Mucosa of descending colon (tissue), 3 donors: Measurements from ENCODE around the gene NIT1. TPM values are rescaled to one million over a fixed set of nuclear protein-coding genes. Genes with fewer than 3 reads are reported as not detected.

Experiments used
- ATAC-seq: fragments of 200-7000 bp; cut with Tn5 transposase; one replicate; pipeline ENCODE4 v1.9.1; 2020; ENCODE audit warnings: mild to moderate bottlenecking, moderate library complexity
- DNase-seq, 3 donors: peaks; one replicate each; pipeline ENCODE4 v3.0.0-alpha.2; 2020
- H3K36me3 ChIP-seq: fragments of 200-600 bp; one replicate; pipeline ENCODE4 v1.8.0; 2021; ENCODE audit warnings: low read depth, mild to moderate bottlenecking
- H3K4me1 ChIP-seq: fragments of 200-600 bp; one replicate; pipeline ENCODE4 v1.8.0; 2021; ENCODE audit warnings: low read depth, mild to moderate bottlenecking
- H3K4me3 ChIP-seq: fragments of 200-600 bp; one replicate; pipeline ENCODE4 v1.8.0; 2021; ENCODE audit warnings: mild to moderate bottlenecking
- H3K9me3 ChIP-seq: fragments of 200-600 bp; one replicate; pipeline ENCODE4 v1.8.0; 2021; ENCODE audit warnings: mild to moderate bottlenecking
- CTCF ChIP-seq: fragments of 200-600 bp; IDR thresholded peaks from one replicate; pipeline ENCODE4 v1.8.0; 2022; ENCODE audit warnings: antibody characterized with exemption, mild to moderate bottlenecking
- intact Hi-C, 2 donors: fragments of 100-400 bp; cut with DNase I in 1 of 2; cut with micrococcal nuclease in 1 of 2; formaldehyde crosslinking; loops; one replicate each; pipeline versions ENCODE4 v1.11.0 to v1.11.1; 2022; cut with DNase I, micrococcal nuclease
- total RNA-seq, 3 donors: library from RNA; stranded (reverse); fragmentation: NEBNext Ultra II Directional in 2 of 3; extraction: Animal tissue kit (Norgen Biotek cat#: 25700) in 2 of 3; gene quantifications; one replicate each; pipeline versions ENCODE4 v1.2.1 to v1.2.4, GENCODE V29; 2021 to 2023
- donor health status: DM: no; HTN: no; CAD: no; lungs with moderate emphysema.
- donor health status: DM: no; HTN: no; CAD: no.
- donor health status: DM: no; HTN: yes; CAD: no.

Gene NIT1
- total RNA-seq, 3 donors from 2014 or later, result 56.7 to 79.7 (median 62.8) TPM

- ATAC-seq, result no peak
- intact Hi-C loops, result loop anchor here (5.0 to 10.0 kb wide), 3 partner anchors 49 to 101 kb away; partner anchors contain the start of gene USF1 (in 1 of the 2)
Observed at GRCh38 chr1:161096015-161096414, 21.9 kb upstream of the NIT1 start.

GRCh38 chr1:161096530-161096929, 21.4 kb upstream of the NIT1 start:
- Histone ChIP-seq H3K36me3 (no peaks in the 10 kb centered on the region), H3K4me1 (no peaks in the 10 kb centered on the region), H3K4me3 (no peak overlapping the region), H3K9me3 (no peaks in the 10 kb centered on the region)
- DNase-seq, result no peak
- intact Hi-C loops, result loop anchor here (5.0 to 10.0 kb wide), 3 partner anchors 49 to 102 kb away; partner anchors contain the start of gene USF1 (in 1 of the 2)
- no peak for ATAC-seq
- no peak for TF ChIP-seq CTCF

More at GRCh38 chr1:161096015-161096414, 21.9 kb upstream of the NIT1 start:
- Histone ChIP-seq H3K36me3 (no peaks in the 10 kb centered on the region), H3K9me3 (no peaks in the 10 kb centered on the region), H3K4me1 (no peaks in the 10 kb centered on the region), H3K4me3 (no peak overlapping the region)
- DNase-seq, result no peak
- TF ChIP-seq CTCF, result no peak

GRCh38 chr1:161098210-161099068, 19.5 kb upstream of the NIT1 start, which contains the start of gene KLHDC9:
TSS of gene KLHDC9 (plus strand) at chr1:161098361. CDS start at chr1:161098536, 175 bp downstream.
- H3K9me3 ChIP-seq, result no peaks in the 10 kb centered on the region
- intact Hi-C loops, result loop anchor here (5.0 to 10.0 kb wide), 3 partner anchors 51 to 104 kb away; partner anchors contain the start of gene USF1 (in 1 of the 2)
- ATAC-seq (peak; percentile 95), DNase-seq (peak; percentile 90 to 93 (median 93))
- TF ChIP-seq CTCF, result peak; percentile 8
- H3K4me3 ChIP-seq, result peak within 1 kb of the TSS; percentile 50
- no peaks in the 10 kb centered on the region for H3K4me1 ChIP-seq
- H3K36me3 ChIP-seq, result no peaks in the 10 kb centered on the region

GRCh38 chr1:161099090-161099802, 18.7 kb upstream of the NIT1 start:
- intact Hi-C loops, result loop anchor here (5.0 to 10.0 kb wide), 3 partner anchors 52 to 104 kb away; partner anchors contain the start of gene USF1 (in 1 of the 2)
- H3K9me3 ChIP-seq, result no peaks in the 10 kb centered on the region
- DNase-seq (no peak), ATAC-seq (no peak)
- H3K4me1 ChIP-seq, result no peaks in the 10 kb centered on the region
- H3K4me3 ChIP-seq, result no peak overlapping the region
- no peaks in the 10 kb centered on the region for H3K36me3 ChIP-seq
- no peak for TF ChIP-seq CTCF

GRCh38 chr1:161100556-161100955, 17.3 kb upstream of the NIT1 start:
- no peak for TF ChIP-seq CTCF
- no peaks in the 10 kb centered on the region for H3K4me1 ChIP-seq
- no peak overlapping the region for H3K4me3 ChIP-seq
- no peaks in the 10 kb centered on the region for H3K36me3 ChIP-seq
- DNase-seq, result no peak
- no peak for ATAC-seq
- H3K9me3 ChIP-seq, result no peaks in the 10 kb centered on the region
- intact Hi-C loops, result no loop called here
